ENCODE measurements around the gene SRGAP1.

GRCh38 chr12:63897931-63898330 is 53.4 kb downstream of the SRGAP1 start:
- TF ChIP-seq CTCF (tag by site-specific recombination; IDR thresholded peaks at IDR 0.05) = no peak
- TF ChIP-seq ZBTB21 (tag by site-specific recombination; IDR thresholded peaks at IDR 0.05) = no peak
- TF ChIP-seq TRIM28 (IDR thresholded peaks at IDR 0.05; ENCODE audit: borderline replicate concordance, low read length) = no peak
- TF ChIP-seq ZNF707 (tag by site-specific recombination; IDR thresholded peaks at IDR 0.05) = no peak
- TF ChIP-seq REST (tag by site-specific recombination; IDR thresholded peaks at IDR 0.05) = no peak
